GM19328 (cell line): ENCODE results near the gene VWA8.
A peak's percentile ranks its signal among the peaks of the same experiment; 100 is the strongest.
"Not testable (repeated sequence)": the region's sequence is repeated elsewhere in the genome, so short reads cannot be mapped to it uniquely, and the experiment has no call there.

Experiments
- ATAC-seq: cut with Tn5 transposase; IDR thresholded peaks from one replicate; pipeline ENCODE4 v1.9.1; 2021; ENCODE audit warnings: mild to moderate bottlenecking, moderate library complexity; ENCODE audit not compliant: unreplicated experiment

VWA8 gene

GRCh38 chr13:41969072-41969471, 8.2 kb upstream of the VWA8 start:
- ATAC-seq: no peak

DNA sequence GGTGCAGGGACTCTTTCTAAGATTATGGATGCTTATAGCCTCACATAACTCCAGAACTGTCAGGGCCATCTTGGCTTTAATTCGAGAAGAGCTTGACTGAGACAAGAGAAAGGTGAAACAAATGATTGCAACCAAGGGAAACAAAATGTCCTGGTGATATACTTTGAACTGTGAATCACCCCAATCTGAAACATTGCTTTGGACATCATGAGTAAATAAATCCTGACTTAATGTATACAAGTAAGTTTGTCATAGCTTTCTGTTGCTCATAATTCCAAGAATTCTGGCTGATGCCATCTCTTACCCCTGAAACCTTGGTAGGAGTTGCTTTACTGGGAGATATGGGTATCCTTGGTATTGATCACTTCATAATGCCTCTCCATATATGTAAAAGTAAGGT, 5.8 kb upstream of the VWA8 start:
- ATAC-seq: no peak

DNA sequence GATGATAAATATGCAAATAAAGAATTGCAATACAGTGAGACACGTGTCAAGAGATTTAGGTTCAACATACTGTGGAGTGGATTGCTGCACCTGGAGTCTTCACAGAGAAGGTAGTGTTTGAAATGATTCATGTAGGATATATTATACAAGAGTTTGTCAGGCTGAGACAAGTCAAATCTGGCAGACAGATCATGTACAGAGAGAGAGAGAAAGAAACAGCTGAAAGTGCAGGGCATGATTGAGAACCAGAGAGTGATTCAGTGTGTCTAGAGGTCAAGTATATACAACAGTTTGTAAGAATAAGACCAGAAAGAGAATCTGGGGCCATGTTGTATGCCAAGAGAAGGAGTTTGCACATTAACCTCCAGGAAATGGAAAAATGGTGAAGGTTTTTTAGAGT, 2.1 kb upstream of the VWA8 start:
- no peak for ATAC-seq

DNA sequence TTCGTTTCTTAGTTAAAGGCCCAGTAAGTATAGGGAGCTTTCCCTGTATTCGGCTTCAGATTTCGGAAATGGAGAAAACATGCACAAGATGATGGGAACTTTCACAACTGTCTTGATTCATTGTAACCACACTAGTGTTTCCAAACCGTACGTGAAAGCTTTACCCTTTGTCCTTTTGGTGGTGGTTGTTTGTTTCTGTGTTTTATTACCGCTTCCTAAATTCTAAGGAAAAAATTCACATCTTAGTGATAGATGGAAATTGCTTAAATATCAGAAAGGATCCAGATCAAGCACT, 504 bp upstream of the VWA8 start:
- ATAC-seq: peak; percentile 5

GRCh38 chr13:41960211-41960636, 685 bp downstream of the VWA8 start:
- no peak for ATAC-seq

- ATAC-seq: no peak
Observed at GRCh38 chr13:41956272-41956671, 4.6 kb downstream of the VWA8 start.

DNA sequence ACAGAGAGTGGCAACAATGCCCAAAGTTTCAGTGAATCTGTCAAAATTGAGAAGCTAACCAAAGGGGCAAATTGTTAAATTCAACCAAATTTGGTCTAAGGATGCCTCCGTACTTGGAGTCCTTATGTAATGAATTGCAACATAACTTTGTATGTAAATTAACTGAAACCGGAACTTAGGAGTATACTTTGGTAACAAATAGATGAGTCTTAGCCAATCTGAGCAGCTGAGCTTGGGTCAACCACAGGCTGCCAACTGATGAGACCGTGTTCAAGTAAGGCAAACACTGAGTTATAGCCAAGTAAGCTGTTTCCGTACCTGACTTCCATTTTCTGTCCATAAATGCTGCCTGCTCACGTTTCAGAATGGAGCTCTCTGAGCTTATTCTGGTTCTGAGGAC, 5.3 kb downstream of the VWA8 start:
- no peak for ATAC-seq

GRCh38 chr13:41954226-41954625, 6.7 kb downstream of the VWA8 start:
- ATAC-seq: no peak

DNA sequence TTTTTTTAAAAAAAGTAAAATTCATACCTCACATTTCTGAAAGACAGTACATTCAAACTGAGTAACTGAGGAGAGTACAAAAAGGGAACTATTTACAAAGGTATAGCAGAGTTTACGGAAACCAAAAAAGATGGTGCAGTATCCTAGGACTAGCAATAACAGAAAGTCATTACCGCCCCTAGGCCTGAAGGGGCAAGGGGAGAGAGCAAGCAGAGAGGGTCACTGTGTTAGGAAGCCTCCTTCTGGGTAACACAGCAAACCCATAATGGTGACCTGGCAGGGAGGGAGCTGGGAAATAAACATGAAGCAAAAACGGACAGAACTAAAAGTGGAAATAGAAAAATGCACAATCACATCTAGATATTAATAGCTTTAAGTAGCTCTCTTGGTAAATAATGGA, 8.2 kb downstream of the VWA8 start:
- no peak for ATAC-seq

- not testable (repeated sequence) for ATAC-seq
Observed at GRCh38 chr13:41949104-41949503, 11.8 kb downstream of the VWA8 start.

GRCh38 chr13:41945926-41946325, 15.0 kb downstream of the VWA8 start:
- ATAC-seq: no peak

DNA sequence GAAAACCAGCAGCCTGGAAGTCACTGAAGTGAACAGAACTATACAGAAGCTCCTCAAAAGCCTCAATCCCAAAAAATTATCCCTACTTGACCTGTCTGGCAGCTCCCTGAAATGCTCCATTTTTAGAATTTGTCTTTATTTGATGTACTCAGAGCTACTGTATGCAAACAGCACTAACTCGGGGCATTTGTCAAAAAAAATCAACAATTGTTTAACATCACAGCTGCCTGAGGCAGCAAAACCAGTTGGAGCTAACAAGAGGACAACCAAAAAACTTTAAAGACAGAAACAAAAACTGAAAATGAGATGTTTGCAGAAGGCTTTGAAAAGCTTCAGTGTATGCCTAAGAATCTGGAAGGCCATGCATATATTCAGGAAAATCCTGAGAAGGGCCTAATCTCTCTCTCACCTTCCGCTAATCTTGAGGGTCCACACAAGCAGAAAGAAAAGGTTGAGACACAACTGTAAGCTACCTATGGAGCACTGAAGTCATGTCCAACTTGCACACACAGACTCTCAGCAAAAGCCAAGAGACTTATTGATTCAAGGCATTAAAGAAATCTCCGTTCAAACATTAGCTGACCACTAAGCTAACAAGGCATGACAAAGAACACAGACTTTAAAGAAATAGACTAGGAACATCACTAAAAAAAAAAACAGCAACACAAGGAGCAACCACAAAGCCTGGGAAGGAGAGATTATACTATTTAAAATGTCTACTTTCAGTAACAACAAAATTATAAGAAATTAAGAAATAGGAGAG, 16.1 kb downstream of the VWA8 start:
- ATAC-seq: no peak

- no peak for ATAC-seq
Observed at GRCh38 chr13:41944229-41944628, 16.7 kb downstream of the VWA8 start.

DNA sequence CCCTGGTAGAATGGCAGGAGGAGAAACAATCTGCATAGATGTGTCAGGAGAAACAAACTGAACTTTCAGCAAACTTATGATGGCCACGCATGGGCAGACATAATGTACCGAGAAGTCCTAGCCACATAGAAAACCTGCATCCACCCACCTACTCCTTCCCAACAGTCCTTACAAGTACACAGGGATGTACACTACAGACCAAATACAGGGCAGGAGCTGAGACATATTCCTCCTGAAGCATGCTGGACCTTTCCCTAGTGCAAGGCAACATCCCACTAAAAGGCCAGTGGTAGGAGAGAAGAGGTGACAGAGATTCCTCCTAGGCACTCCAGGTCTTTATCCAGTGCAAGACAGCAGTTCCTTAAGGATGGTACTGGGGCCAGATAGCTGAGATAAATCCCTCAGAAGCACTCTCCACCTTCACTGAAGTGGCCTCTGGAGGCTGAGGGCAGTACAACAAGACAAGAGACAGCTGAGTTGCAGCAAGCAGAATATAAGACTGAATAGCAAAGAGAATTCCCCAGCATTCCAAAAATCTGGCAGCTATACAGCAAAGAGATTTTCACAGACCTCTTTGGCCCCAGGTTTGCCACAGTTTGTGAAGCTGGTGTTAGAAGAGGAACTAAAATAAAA, 18.3 kb downstream of the VWA8 start:
- ATAC-seq: no peak

DNA sequence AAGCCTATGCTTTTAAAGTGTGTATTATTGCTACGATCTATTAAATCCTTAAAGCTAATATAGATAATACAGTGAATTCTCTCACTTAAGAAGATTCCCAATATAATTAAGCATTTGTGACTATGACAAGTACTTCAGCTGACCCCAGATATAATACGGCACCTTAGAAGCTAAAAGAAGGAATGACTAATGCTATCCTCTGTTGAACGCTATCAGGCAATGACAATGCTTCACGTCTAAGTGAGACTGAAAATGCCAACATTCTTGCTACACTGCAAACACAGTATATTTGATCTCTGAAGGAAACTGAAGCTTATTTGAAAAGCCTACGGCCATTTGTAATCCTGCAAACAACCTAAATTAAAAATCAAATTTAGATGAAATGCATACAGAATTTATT, 19.7 kb downstream of the VWA8 start:
- ATAC-seq: no peak

DNA sequence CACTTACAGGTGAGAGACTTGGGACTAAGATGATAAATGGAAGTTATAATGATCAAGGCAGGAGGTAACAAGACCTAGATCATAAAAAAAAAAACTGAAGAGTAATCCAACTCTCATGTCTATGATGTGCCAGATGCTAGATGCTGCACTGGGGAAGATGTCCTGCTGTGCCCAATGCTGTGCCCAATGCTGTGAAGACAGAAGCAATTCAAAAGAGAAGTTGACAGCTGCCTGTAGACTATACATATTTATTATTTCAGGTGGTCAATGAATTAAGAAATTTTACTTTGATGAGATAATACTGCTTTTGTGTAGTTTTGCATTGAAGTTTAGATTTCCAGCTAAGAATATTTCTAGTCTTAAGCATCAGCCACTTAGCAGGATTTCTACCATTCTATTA, 21.5 kb downstream of the VWA8 start:
- no peak for ATAC-seq

- no peak for ATAC-seq
Observed at GRCh38 chr13:41938918-41939317, 22.0 kb downstream of the VWA8 start.

DNA sequence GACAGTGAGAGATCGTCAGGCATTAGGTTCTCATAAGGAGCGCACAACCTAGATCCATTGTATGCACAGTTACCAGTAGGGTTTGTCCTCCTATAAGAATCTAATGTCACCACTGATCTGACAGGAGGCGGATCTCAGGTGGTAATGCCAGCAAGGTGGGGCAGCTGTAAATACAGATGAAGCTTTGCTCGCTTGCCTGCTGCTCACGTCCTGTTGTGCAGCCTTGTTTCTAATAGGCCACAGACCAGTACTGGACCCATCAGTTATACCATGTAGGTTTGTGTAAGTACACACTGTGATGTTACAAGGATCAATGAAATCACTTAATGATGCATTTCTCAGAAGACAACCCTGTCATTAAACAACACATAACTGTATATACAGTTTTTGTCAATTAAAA, 23.5 kb downstream of the VWA8 start:
- ATAC-seq: no peak

DNA sequence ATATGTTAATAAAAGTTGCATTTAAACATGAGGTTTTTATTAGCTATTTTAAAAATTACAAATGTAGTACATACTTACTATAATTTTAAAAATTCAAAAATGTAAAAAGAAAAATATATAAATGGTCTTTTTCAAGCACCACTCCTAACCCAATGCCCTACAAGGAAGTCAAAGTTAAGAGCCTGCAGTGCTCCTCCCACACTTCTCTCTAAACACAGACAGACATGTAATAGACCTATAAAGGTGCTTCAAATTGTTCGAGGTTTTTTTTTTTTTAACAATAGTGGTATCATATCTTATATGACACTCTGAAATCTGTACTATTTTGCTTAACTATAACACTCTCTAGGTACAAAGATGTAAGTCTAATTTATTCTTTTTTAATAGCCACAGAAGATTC, 25.4 kb downstream of the VWA8 start:
- no peak for ATAC-seq

GRCh38 chr13:41934994-41935393, 25.9 kb downstream of the VWA8 start:
- no peak for ATAC-seq

DNA sequence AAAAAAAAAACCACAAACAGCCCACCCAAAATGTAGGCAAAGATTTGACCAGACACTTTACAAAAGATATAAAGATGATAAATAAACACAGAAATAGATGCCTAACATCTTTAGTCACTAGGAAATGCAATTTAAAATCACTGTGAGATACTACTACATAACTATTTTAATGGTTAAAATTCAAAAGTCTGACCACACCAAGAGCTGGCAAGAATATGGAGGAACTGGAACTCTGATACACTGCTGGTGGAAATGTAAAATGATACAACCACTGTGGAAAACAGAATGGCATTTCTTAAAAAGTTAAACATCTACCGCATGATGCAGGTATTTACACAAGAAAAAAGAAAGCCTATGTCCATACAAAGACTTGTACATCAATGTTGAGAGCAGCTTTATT, 26.8 kb downstream of the VWA8 start:
- no peak for ATAC-seq

DNA sequence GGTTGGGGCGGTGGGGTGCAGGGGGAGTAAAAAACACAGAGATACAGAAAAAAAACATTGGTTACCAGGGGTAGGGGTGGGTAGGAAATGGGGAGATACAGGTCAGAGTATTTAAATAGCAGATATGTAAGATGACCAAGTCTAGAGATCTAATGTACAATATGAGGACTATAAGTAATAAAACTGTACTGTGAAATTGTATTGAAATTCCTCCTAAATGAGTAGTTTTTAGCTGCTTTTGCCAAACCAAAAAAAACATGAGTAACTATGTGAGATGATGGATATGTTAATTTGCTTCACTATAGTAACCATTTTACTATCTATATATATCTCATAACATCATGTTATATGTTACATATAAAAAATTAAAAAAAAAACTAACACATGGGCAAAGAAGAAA, 29.6 kb downstream of the VWA8 start:
- no peak for ATAC-seq

DNA sequence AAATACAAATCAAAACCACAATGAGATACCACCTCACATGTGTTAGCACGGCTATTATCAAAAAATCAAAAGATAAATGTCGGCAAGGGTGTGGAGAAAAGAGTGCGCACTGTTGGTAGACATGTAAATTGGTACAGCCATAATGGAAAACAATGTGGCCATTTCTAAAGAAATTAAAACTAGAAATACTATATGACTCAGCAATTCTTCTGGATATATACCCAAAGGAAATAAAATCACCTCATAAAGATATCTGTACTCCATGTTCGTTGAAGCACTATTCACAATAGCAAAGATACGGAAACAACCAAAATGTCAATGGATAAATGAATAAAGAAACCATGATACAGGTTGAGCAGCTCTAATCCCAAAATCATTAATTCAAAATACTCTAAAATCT, 30.8 kb downstream of the VWA8 start:
- no peak for ATAC-seq
